SK-N-SH treated with all-trans-retinoic acid at 6 μM for 48 hours (cell line): Measurements from ENCODE around the gene HINT1.

Experiments used
- ATAC-seq: fragments of 200-7000 bp; cut with Tn5 transposase; 3 replicates; pipeline ENCODE4 v1.9.1; 2020; ENCODE audit warnings: mild to moderate bottlenecking, moderate library complexity
- ARNTL ChIP-seq: fragments of 450-650 bp; formaldehyde crosslinking; IDR thresholded peaks from 2 replicates; pipeline ENCODE4 v1.5.0; 2020; ENCODE audit warnings: low read depth, mild to moderate bottlenecking, moderate library complexity, borderline replicate concordance
- BACH2 ChIP-seq: fragments of 250-450 bp; sonication (Bioruptor Pico); IDR thresholded peaks from 2 replicates; pipeline ENCODE4 v1.9.0; 2021; ENCODE audit warnings: mild to moderate bottlenecking, borderline replicate concordance
- CSDC2 ChIP-seq: fragments of 250-450 bp; sonication (Bioruptor Pico); IDR thresholded peaks from 2 replicates; pipeline ENCODE4 v1.5.0; 2020; ENCODE audit warnings: mild to moderate bottlenecking, moderate library complexity
- CSRNP3 ChIP-seq: fragments of 250-450 bp; sonication (Bioruptor Pico); IDR thresholded peaks from 2 replicates; pipeline ENCODE4 v1.5.1; 2021; ENCODE audit warnings: mild to moderate bottlenecking, moderate library complexity
- ESRRG ChIP-seq: fragments of 250-450 bp; sonication (Bioruptor Pico); IDR thresholded peaks from 2 replicates; pipeline ENCODE4 v1.6.1; 2021; ENCODE audit warnings: mild to moderate bottlenecking
- GLIS3 ChIP-seq: fragments of 250-450 bp; sonication (Bioruptor Pico); IDR thresholded peaks from 2 replicates; pipeline ENCODE4 v1.5.0; 2020; ENCODE audit warnings: mild to moderate bottlenecking, moderate library complexity
- ISL1 ChIP-seq: fragments of 250-450 bp; sonication (Bioruptor Pico); IDR thresholded peaks from 2 replicates; pipeline ENCODE4 v2.1.2; 2022; ENCODE audit warnings: mild to moderate bottlenecking, moderate library complexity
- OSR1 ChIP-seq: fragments of 250-450 bp; sonication (Bioruptor Pico); IDR thresholded peaks from 2 replicates; pipeline ENCODE4 v1.8.0; 2022; ENCODE audit warnings: moderate library complexity, mild to moderate bottlenecking, inconsistent platforms
- PPARA ChIP-seq: fragments of 250-450 bp; sonication (Bioruptor Pico); IDR thresholded peaks from 2 replicates; pipeline ENCODE4 v1.5.0; 2020; ENCODE audit warnings: mild to moderate bottlenecking, borderline replicate concordance
- RARB ChIP-seq: fragments of 250-450 bp; sonication (Bioruptor Pico); IDR thresholded peaks from 2 replicates; pipeline ENCODE4 v1.8.0; 2021; ENCODE audit warnings: mild to moderate bottlenecking, moderate library complexity
- SNAI2 ChIP-seq: fragments of 250-450 bp; sonication (Bioruptor Pico); IDR thresholded peaks from 2 replicates; pipeline ENCODE4 v1.5.0; 2020; ENCODE audit warnings: mild to moderate bottlenecking, moderate library complexity
- TOX ChIP-seq: fragments of 250-450 bp; sonication (Bioruptor Pico); IDR thresholded peaks from 2 replicates; pipeline ENCODE4 v1.8.0; 2021; ENCODE audit warnings: mild to moderate bottlenecking, moderate library complexity, borderline replicate concordance
- ZFP3 ChIP-seq: fragments of 250-450 bp; sonication (Bioruptor Pico); IDR thresholded peaks from 2 replicates; pipeline ENCODE4 v1.5.0; 2020; ENCODE audit warnings: mild to moderate bottlenecking, moderate library complexity
- ZFP30 ChIP-seq: fragments of 450-650 bp; formaldehyde crosslinking; IDR thresholded peaks from 2 replicates; pipeline ENCODE4 v1.5.0; 2022; ENCODE audit warnings: mild to moderate bottlenecking, moderate library complexity
- ZNF565 ChIP-seq: fragments of 450-650 bp; formaldehyde crosslinking; conservative IDR thresholded peaks from 2 replicates; pipeline ENCODE4 v1.5.0; 2020; ENCODE audit warnings: low read depth, mild to moderate bottlenecking, moderate library complexity
- ZNF70 ChIP-seq: fragments of 450-650 bp; formaldehyde crosslinking; IDR thresholded peaks from 2 replicates; pipeline ENCODE4 v1.5.0; 2020; ENCODE audit warnings: mild to moderate bottlenecking, moderate library complexity
- ZNF8 ChIP-seq: fragments of 450-650 bp; formaldehyde crosslinking; IDR thresholded peaks from 2 replicates; pipeline ENCODE4 v1.5.0; 2020; ENCODE audit warnings: mild to moderate bottlenecking, moderate library complexity
- TF ChIP-seq, protein P1 (sequence below): fragments of 250-450 bp; sonication (Bioruptor Pico); IDR thresholded peaks from 2 replicates; pipeline ENCODE4 v1.8.0; 2020; ENCODE audit warnings: mild to moderate bottlenecking, moderate library complexity, borderline replicate concordance
- TF ChIP-seq, protein P2 (sequence below): fragments of 250-450 bp; sonication (Bioruptor Pico); IDR thresholded peaks from 2 replicates; pipeline ENCODE4 v1.5.0; 2020; ENCODE audit warnings: mild to moderate bottlenecking, moderate library complexity
- TF ChIP-seq, protein P3 (sequence below): fragments of 250-450 bp; sonication (Bioruptor Pico); IDR thresholded peaks from 2 replicates; pipeline ENCODE4 v1.8.0; 2021; ENCODE audit warnings: low read depth, mild to moderate bottlenecking, moderate library complexity, borderline replicate concordance
- TF ChIP-seq, protein P4 (sequence below): fragments of 250-450 bp; sonication (Bioruptor Pico); IDR thresholded peaks from 2 replicates; pipeline ENCODE4 v1.5.1; 2020; ENCODE audit warnings: low read depth, mild to moderate bottlenecking, moderate library complexity

The HINT1 gene

GRCh38 chr5:131212471-131213021, 47.5 kb upstream of the HINT1 start:
- no peak for ATAC-seq
- TF ChIP-seq BACH2 (CRISPR knock-in tag) (no peak), ZNF70 (CRISPR knock-in tag) (no peak), OSR1 (CRISPR knock-in tag) (no peak), ISL1 (CRISPR knock-in tag) (no peak), RARB (CRISPR knock-in tag) (no peak), SNAI2 (CRISPR knock-in tag) (no peak)

DNA sequence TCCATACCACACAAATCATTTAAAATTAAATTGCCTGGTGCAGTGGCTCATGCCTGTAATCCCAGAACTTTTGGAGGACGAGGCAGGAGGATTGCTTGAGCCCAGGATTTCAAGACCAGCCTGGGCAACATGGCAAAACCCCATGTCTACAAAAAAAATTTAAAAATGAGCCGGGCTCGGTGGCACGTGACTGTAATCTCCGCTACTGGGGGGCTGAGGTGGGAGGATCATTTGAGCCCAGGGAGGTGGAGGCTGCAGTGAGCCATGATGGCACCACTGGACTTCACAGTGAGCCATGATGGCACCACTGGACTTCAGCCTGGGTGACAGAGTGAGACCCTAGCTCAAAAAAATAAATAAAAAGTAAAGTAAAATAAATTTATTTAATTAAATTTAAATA, 46.6 kb upstream of the HINT1 start:
- TF ChIP-seq CSRNP3 (no peak), ZNF8 (CRISPR knock-in tag) (no peak), ZNF565 (CRISPR knock-in tag) (no peak)
- ATAC-seq: no peak

GRCh38 chr5:131210151-131210510, 45.1 kb upstream of the HINT1 start:
- no peak for ATAC-seq
- no peak for TF ChIP-seq PPARA (CRISPR knock-in tag)
- no peak for TF ChIP-seq SNAI2 (CRISPR knock-in tag)
- no peak for TF ChIP-seq ZNF8 (CRISPR knock-in tag)
- TF ChIP-seq ZFP3 (CRISPR knock-in tag): no peak
- no peak for TF ChIP-seq OSR1 (CRISPR knock-in tag)
- no peak for TF ChIP-seq GLIS3
- TF ChIP-seq RARB (CRISPR knock-in tag): no peak
- TF ChIP-seq ZNF70 (CRISPR knock-in tag): no peak
- TF ChIP-seq TOX (CRISPR knock-in tag): no peak
- TF ChIP-seq, protein P1, sequence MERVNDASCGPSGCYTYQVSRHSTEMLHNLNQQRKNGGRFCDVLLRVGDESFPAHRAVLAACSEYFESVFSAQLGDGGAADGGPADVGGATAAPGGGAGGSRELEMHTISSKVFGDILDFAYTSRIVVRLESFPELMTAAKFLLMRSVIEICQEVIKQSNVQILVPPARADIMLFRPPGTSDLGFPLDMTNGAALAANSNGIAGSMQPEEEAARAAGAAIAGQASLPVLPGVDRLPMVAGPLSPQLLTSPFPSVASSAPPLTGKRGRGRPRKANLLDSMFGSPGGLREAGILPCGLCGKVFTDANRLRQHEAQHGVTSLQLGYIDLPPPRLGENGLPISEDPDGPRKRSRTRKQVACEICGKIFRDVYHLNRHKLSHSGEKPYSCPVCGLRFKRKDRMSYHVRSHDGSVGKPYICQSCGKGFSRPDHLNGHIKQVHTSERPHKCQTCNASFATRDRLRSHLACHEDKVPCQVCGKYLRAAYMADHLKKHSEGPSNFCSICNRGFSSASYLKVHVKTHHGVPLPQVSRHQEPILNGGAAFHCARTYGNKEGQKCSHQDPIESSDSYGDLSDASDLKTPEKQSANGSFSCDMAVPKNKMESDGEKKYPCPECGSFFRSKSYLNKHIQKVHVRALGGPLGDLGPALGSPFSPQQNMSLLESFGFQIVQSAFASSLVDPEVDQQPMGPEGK (CRISPR knock-in tag): no peak
- no peak for TF ChIP-seq ISL1 (CRISPR knock-in tag)
- TF ChIP-seq, protein P2, sequence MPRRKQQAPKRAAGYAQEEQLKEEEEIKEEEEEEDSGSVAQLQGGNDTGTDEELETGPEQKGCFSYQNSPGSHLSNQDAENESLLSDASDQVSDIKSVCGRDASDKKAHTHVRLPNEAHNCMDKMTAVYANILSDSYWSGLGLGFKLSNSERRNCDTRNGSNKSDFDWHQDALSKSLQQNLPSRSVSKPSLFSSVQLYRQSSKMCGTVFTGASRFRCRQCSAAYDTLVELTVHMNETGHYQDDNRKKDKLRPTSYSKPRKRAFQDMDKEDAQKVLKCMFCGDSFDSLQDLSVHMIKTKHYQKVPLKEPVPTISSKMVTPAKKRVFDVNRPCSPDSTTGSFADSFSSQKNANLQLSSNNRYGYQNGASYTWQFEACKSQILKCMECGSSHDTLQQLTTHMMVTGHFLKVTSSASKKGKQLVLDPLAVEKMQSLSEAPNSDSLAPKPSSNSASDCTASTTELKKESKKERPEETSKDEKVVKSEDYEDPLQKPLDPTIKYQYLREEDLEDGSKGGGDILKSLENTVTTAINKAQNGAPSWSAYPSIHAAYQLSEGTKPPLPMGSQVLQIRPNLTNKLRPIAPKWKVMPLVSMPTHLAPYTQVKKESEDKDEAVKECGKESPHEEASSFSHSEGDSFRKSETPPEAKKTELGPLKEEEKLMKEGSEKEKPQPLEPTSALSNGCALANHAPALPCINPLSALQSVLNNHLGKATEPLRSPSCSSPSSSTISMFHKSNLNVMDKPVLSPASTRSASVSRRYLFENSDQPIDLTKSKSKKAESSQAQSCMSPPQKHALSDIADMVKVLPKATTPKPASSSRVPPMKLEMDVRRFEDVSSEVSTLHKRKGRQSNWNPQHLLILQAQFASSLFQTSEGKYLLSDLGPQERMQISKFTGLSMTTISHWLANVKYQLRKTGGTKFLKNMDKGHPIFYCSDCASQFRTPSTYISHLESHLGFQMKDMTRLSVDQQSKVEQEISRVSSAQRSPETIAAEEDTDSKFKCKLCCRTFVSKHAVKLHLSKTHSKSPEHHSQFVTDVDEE (CRISPR knock-in tag): no peak
- no peak for TF ChIP-seq ARNTL (CRISPR knock-in tag)
- TF ChIP-seq, protein P3, sequence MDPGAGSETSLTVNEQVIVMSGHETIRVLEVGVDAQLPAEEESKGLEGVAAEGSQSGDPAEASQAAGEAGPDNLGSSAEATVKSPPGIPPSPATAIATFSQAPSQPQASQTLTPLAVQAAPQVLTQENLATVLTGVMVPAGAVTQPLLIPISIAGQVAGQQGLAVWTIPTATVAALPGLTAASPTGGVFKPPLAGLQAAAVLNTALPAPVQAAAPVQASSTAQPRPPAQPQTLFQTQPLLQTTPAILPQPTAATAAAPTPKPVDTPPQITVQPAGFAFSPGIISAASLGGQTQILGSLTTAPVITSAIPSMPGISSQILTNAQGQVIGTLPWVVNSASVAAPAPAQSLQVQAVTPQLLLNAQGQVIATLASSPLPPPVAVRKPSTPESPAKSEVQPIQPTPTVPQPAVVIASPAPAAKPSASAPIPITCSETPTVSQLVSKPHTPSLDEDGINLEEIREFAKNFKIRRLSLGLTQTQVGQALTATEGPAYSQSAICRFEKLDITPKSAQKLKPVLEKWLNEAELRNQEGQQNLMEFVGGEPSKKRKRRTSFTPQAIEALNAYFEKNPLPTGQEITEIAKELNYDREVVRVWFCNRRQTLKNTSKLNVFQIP (CRISPR knock-in tag): no peak
- TF ChIP-seq, protein P4, sequence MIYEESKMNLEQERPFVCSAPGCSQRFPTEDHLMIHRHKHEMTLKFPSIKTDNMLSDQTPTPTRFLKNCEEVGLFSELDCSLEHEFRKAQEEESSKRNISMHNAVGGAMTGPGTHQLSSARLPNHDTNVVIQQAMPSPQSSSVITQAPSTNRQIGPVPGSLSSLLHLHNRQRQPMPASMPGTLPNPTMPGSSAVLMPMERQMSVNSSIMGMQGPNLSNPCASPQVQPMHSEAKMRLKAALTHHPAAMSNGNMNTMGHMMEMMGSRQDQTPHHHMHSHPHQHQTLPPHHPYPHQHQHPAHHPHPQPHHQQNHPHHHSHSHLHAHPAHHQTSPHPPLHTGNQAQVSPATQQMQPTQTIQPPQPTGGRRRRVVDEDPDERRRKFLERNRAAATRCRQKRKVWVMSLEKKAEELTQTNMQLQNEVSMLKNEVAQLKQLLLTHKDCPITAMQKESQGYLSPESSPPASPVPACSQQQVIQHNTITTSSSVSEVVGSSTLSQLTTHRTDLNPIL: no peak
- TF ChIP-seq BACH2 (CRISPR knock-in tag): no peak
- TF ChIP-seq ZNF565 (CRISPR knock-in tag): no peak
- TF ChIP-seq ESRRG: no peak
- no peak for TF ChIP-seq CSDC2 (CRISPR knock-in tag)
- TF ChIP-seq ZFP30: no peak
- TF ChIP-seq, all 23 proteins: peak for 0
